Erythroblast (primary cell): ENCODE data around the gene RIC8B.

Experiments used
- GATA1 ChIP-seq: IDR thresholded peaks from 2 replicates; pipeline ENCODE4 v1.6.1; 2011; ENCODE audit warnings: low read depth, mild to moderate bottlenecking, control low read depth, low read length, moderate library complexity
- POLR2A ChIP-seq: IDR thresholded peaks from 2 replicates; pipeline ENCODE4 v1.6.1; 2011; ENCODE audit warnings: mild to moderate bottlenecking, low read length

DNA sequence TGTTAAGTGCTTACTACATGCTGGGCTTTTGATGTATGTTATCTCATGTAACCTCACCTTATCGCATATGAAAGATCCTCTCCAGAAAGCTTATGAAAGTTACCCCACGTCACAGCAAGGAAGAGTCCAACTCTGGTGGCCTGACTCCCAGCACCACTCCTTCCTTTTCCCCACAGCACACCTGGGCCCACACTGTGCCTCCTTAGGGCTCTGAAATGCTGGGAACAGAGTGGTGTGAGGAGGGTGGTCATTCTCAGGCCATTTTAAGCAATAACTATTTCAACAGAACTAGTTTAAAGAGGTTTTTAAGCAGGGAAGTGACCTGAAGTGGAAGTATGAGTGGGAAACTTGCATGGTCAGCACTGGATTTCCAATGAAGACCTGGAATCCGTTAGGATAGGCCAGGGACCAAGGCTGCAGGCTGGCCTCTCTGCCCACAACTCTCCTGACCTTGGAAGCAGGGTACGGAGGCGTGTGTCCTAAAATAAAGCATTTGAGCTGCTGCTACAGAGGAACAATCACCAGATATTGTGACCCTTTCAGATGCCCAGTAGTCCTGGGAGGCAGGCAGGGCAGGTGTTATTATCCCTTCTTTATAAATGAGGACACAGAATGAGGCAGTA, 114.0 kb downstream of the RIC8B start:
- TF ChIP-seq POLR2A, result no peak
- TF ChIP-seq GATA1, result no peak
